ENCODE data around the gene EHMT1.

GRCh38 chr9:137802521-137803243 is 183.9 kb downstream of the EHMT1 start:
- TF ChIP-seq POLR2A (IDR thresholded peaks at IDR 0.05) (no peak), CTCF (IDR thresholded peaks at IDR 0.05) (no peak), EP300 (IDR thresholded peaks at IDR 0.05) (no peak)
